ENCODE measurements around the gene ORMDL3. TPM values are rescaled to one million over a fixed set of nuclear protein-coding genes. Genes with fewer than 3 reads are reported as not detected.

The ORMDL3 gene
- total RNA-seq, 1 donor from 2014 or later, result 35.6 TPM

- H3K4me3 ChIP-seq (ENCODE audit: low read depth, low read length), result peak overlapping the region; percentile 86
- TF ChIP-seq, protein P1, sequence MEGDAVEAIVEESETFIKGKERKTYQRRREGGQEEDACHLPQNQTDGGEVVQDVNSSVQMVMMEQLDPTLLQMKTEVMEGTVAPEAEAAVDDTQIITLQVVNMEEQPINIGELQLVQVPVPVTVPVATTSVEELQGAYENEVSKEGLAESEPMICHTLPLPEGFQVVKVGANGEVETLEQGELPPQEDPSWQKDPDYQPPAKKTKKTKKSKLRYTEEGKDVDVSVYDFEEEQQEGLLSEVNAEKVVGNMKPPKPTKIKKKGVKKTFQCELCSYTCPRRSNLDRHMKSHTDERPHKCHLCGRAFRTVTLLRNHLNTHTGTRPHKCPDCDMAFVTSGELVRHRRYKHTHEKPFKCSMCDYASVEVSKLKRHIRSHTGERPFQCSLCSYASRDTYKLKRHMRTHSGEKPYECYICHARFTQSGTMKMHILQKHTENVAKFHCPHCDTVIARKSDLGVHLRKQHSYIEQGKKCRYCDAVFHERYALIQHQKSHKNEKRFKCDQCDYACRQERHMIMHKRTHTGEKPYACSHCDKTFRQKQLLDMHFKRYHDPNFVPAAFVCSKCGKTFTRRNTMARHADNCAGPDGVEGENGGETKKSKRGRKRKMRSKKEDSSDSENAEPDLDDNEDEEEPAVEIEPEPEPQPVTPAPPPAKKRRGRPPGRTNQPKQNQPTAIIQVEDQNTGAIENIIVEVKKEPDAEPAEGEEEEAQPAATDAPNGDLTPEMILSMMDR (conservative IDR thresholded peaks at IDR 0.05; ENCODE audit: low read depth, low read length), result no peak
- DNase-seq (ENCODE audit: low read depth), result no peak
Observed at GRCh38 chr17:39925282-39926134, 1.9 kb downstream of the ORMDL3 start.

GRCh38 chr17:39924691-39925055, 2.7 kb downstream of the ORMDL3 start:
- no peak overlapping the region for H3K4me3 ChIP-seq (ENCODE audit: low read depth, low read length)
- TF ChIP-seq, protein P1 (conservative IDR thresholded peaks at IDR 0.05; ENCODE audit: low read depth, low read length), result no peak
- no peak for DNase-seq (ENCODE audit: low read depth)

DNA sequence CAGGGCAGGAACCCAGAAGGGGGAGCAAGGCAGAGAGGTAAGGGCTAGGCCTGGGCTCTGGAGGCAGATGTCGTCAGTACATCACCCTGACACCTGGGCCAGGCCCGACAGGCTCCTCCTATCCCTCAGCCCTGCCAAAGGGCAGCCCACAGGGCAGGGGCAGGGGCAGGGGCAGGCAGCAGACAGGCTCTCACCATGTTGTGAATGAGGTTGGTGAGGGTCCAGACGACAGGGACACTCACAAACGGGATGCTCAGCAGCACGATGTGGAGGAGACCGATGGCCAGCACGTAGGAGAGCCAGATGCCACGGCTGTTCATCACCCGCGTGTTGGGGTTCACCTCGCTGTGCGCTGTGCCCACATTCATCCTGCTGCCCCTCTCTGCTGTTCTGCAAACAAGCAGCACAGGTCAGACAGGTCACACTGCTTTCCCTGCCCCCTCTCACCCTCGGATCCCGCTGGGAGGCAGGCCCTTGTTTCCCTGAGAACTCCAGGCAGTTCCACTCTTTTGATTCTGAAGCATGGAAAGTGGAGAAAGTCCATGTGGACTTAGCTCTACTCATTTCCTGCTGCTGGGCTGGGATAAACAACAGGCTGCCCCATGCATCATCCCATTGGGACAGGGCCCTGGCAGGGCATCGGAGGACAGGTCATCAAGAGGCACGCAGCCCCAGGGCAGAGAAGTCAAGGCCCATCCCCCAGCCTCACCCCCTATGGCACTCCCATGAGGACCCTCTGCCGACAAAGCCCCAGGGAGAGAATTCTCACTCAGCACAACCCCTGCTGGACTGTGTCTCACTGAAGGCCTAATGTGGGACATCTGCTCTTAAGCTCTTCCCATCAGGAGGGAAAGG, 3.3 kb downstream of the ORMDL3 start:
- DNase-seq (ENCODE audit: low read depth), result no peak
- TF ChIP-seq, protein P1 (conservative IDR thresholded peaks at IDR 0.05; ENCODE audit: low read depth, low read length), result peak; percentile 38
- no peak overlapping the region for H3K4me3 ChIP-seq (ENCODE audit: low read depth, low read length)

DNA sequence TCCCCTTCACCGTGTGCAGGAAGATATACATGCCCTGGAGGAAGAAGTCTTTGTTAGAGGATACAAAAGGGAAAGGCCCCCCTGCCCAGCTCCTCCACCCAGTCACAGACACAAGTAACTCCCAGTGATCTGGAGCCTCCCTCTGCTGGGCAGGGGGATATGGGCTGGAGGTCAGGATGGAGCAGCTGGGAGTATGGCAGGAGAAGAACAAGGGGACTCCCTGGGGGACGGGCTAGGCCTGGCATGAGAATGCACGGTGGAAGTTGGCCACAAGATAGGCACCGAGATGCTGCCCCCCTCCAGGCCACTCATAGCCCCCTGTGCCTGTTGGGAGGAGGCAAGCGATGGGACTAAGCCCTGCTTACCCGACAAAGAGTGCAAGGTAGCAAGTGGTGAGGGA, 4.2 kb downstream of the ORMDL3 start:
- no peak overlapping the region for H3K4me3 ChIP-seq (ENCODE audit: low read depth, low read length)
- TF ChIP-seq, protein P1 (conservative IDR thresholded peaks at IDR 0.05; ENCODE audit: low read depth, low read length), result no peak
- DNase-seq (ENCODE audit: low read depth), result no peak

DNA sequence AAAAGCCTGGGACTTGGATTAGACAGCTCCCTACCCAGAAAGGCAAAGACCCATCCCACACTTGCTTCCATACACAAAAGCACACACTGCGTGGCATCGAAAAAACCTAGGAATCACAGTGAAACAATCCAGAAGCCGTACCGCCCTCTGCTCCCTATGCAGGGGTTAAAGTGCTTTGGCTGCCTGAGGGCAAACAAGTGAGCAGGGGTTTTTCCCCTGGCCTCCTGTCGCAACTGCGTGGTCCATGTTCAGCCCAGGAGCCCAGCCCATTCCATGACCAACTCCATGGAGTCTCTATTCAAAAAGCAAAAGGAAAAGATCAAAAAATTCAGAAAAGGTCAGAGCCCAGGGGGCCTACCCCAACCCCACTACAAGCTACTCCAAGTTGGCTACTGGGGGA, 5.4 kb downstream of the ORMDL3 start:
- H3K4me3 ChIP-seq (ENCODE audit: low read depth, low read length), result no peak overlapping the region
- DNase-seq (ENCODE audit: low read depth), result no peak
- TF ChIP-seq, protein P1 (conservative IDR thresholded peaks at IDR 0.05; ENCODE audit: low read depth, low read length), result no peak

GRCh38 chr17:39921323-39921722, 6.1 kb downstream of the ORMDL3 start:
- TF ChIP-seq, protein P1 (conservative IDR thresholded peaks at IDR 0.05; ENCODE audit: low read depth, low read length), result no peak
- no peak overlapping the region for H3K4me3 ChIP-seq (ENCODE audit: low read depth, low read length)
- no peak for DNase-seq (ENCODE audit: low read depth)
